GM13976 (cell line): ENCODE data around the gene RAB11FIP4.
A peak's percentile ranks its signal among the peaks of the same experiment; 100 is the strongest.

ENCODE experiments used
- DNase-seq: peaks from one replicate; pipeline ENCODE4 v3.0.0; 2012; ENCODE audit warnings: low spot score
- in situ Hi-C: fragments of 300-500 bp; cut with MboI; formaldehyde crosslinking; loops from one replicate; pipeline ENCODE4 v1.12.0; 2022; ENCODE audit warnings: low sequenced_read_pairs, mixed read lengths, inconsistent platforms; ENCODE audit not compliant: unreplicated experiment
- TF ChIP-seq, protein P1 (sequence below): IDR thresholded peaks from 2 replicates; pipeline ENCODE4 v1.5.1; 2012; ENCODE audit warnings: borderline replicate concordance, mild to moderate bottlenecking; ENCODE audit not compliant: insufficient read depth; ENCODE audit errors: extremely low read depth, missing control alignments, control extremely low read depth

The RAB11FIP4 gene

DNA sequence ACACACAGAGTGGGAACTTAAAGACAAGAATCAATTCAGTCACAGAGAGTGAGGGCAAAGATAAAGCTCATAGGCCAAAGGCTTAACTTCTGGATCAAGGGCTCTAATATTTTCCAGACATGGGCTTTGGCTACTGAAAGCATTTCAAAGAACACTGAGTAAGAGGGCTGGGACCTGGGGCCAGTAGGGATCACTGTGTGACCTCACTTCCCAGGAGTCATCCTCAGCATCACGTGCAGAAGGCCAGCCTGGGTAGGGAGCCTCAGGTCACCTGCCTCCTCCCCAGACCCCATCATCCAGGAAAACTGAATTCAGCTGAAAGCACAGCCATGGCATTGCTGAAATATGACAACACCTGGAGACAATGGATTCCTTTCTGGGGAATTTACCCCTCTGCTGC is 163.5 kb downstream of the RAB11FIP4 start:
- DNase-seq: no peak
- in situ Hi-C loops: loop anchor here (10.0 kb wide), 1 partner anchor 290 kb away; no protein-coding TSS in a partner anchor
- TF ChIP-seq, protein P1, sequence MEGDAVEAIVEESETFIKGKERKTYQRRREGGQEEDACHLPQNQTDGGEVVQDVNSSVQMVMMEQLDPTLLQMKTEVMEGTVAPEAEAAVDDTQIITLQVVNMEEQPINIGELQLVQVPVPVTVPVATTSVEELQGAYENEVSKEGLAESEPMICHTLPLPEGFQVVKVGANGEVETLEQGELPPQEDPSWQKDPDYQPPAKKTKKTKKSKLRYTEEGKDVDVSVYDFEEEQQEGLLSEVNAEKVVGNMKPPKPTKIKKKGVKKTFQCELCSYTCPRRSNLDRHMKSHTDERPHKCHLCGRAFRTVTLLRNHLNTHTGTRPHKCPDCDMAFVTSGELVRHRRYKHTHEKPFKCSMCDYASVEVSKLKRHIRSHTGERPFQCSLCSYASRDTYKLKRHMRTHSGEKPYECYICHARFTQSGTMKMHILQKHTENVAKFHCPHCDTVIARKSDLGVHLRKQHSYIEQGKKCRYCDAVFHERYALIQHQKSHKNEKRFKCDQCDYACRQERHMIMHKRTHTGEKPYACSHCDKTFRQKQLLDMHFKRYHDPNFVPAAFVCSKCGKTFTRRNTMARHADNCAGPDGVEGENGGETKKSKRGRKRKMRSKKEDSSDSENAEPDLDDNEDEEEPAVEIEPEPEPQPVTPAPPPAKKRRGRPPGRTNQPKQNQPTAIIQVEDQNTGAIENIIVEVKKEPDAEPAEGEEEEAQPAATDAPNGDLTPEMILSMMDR: no peak

GRCh38 chr17:31556969-31557645 is 165.6 kb downstream of the RAB11FIP4 start:
- DNase-seq: no peak
- in situ Hi-C loops: loop anchor here (10.0 kb wide), 1 partner anchor 288 kb away; no protein-coding TSS in a partner anchor
- TF ChIP-seq, protein P1: no peak

- in situ Hi-C loops: loop anchor here (10.0 kb wide), 1 partner anchor 286 kb away; no protein-coding TSS in a partner anchor
Measured at GRCh38 chr17:31558748-31559583, 167.5 kb downstream of the RAB11FIP4 start.

GRCh38 chr17:31559584-31560501 is 168.4 kb downstream of the RAB11FIP4 start:
- in situ Hi-C loops: loop anchor here (10.0 kb wide), 1 partner anchor 285 kb away; no protein-coding TSS in a partner anchor
- TF ChIP-seq, protein P1: no peak
- DNase-seq: no peak

More at GRCh38 chr17:31558748-31559583, 167.5 kb downstream of the RAB11FIP4 start:
- peak; percentile 88 for DNase-seq
- TF ChIP-seq, protein P1: peak; percentile 66

DNA sequence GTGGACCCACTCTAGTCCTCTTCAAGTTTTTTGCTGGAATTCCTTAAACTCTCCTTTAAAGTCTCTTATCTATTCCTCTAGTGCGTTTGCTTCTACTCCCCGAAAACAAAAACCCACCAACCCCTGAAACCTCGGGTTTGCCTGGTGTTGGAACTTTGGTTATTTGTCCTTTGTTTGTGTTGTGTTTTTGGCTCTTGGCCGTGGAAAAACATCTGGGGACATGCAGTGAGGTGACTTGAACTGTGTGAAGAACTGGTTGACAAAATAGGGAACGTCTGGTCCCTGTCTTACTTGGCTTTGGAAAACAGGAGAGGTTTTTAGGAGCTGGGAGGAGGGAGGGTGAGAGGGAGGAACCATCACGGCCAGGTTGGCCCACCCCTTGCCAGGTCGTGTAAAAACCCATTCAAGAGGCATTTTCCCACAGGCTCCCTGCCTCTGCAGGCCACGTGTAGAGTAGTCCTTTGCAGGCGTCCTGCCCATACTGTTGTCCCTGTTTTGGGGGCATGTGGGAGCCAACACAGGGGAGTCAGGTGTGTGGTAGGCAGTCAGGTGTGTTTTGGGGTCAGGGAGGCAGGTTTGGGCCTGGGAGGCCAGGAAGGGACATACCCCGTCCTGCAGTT is 169.3 kb downstream of the RAB11FIP4 start:
- TF ChIP-seq, protein P1: no peak
- in situ Hi-C loops: no loop called here
- no peak for DNase-seq
